ENCODE measurements around the gene RPP30.
"Not testable (repeated sequence)": the region's sequence is repeated elsewhere in the genome, so short reads cannot be mapped to it uniquely, and the experiment has no call there.

RPP30 gene

DNA sequence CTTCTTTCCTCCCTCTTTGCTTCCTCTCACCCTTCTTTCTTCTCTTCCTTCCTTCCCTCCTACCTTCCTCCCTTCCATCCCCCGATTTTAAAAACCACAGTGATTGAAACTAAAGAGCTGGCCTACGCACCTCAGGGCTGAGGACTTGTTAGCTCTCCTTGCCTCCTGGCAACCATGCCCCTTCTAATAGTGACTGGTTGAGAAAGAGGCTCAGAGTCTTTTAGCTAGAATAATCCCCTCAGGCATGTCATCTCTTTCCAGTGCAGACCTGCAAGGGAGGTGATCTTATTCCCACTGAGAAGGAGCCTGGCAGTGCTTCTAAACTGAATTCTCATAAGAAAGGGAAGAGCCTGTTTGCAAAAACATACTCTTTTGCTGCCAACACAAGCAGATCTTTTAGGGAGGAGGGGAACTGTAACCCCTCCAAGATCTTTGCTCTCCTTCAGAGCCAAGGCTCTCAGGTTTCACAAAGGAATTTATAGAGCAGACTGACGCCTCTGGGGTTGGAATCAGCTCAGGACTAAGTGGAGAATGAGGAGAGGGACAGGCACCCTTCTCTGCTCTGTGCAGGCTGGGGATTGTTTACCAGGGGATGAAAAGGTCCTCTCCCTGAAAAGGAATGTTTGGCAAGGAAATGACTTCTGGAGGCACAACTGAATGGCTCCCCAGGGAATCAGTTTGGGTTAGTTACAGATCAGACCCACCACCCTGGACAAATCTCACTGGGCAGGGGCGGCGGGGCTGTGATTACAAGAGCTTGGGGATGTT, 58.5 kb downstream of the RPP30 start:
- ATAC-seq (replicated peaks) (no peak), DNase-seq (no peak)
- no peaks in the 10 kb centered on the region for H3K4me1 Mint-ChIP-seq (ENCODE audit: low read depth in 2 of 2)
- H3K4me3 Mint-ChIP-seq, result no peak overlapping the region
- H3K27ac Mint-ChIP-seq, result no peak overlapping the region
- H3K27me3 Mint-ChIP-seq, result peaks cover 51 to 56% of the 10 kb centered on the region in 2 donors
- no peaks in the 10 kb centered on the region for H3K9me3 Mint-ChIP-seq
- H3K36me3 Mint-ChIP-seq (ENCODE audit: insufficient read depth), result no peaks in the 10 kb centered on the region

DNA sequence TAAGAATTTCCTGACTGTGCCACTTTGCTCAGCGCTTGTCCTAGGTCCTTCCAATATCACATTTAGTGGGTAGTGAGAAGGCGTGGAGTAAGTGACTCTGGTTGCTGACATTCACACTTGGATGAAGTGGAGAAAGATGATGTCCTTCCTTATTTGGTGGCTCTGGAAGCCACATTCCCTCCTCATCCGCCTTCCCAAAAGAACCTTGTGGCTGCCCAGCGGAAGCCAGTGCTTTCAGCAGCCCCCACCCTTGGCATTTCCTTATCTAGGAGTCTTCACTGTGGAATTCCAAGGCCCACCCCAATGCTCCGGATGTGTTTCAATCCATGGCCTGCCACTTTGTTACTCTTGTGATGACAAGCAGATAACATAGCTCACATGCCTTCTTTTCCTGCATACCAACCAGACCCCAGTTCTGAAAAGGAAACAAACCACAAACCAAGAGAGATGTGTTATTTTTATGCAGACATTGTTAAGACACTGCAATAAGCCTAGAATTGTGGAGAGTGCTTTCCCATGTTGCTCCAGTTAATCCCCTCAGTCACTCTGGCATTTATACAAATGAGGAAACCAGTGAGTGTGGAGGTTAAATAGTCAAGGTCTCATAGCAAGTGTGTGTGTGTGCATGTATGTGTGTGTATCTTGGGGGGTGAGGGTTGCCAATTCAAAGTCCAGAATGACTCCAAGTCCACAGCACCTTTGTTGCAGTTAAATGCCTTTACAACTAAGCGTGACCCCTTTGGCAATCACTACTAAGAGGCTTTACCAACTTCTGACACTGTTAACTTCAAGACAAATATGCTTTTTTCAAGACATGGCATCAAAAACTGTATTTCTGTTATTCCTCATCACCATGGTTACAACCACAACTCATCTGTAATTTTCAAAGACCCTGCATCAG, 59.4 kb downstream of the RPP30 start:
- Mint-ChIP-seq H3K4me1 (ENCODE audit: low read depth in 2 of 2) (no peaks in the 10 kb centered on the region), H3K36me3 (ENCODE audit: insufficient read depth) (no peaks in the 10 kb centered on the region), H3K27ac (no peak overlapping the region), H3K9me3 (no peaks in the 10 kb centered on the region), H3K4me3 (no peak overlapping the region), H3K27me3 (peaks cover 56% of the 10 kb centered on the region in 2 donors)
- DNase-seq, result no peak
- no peak for ATAC-seq (replicated peaks)

DNA sequence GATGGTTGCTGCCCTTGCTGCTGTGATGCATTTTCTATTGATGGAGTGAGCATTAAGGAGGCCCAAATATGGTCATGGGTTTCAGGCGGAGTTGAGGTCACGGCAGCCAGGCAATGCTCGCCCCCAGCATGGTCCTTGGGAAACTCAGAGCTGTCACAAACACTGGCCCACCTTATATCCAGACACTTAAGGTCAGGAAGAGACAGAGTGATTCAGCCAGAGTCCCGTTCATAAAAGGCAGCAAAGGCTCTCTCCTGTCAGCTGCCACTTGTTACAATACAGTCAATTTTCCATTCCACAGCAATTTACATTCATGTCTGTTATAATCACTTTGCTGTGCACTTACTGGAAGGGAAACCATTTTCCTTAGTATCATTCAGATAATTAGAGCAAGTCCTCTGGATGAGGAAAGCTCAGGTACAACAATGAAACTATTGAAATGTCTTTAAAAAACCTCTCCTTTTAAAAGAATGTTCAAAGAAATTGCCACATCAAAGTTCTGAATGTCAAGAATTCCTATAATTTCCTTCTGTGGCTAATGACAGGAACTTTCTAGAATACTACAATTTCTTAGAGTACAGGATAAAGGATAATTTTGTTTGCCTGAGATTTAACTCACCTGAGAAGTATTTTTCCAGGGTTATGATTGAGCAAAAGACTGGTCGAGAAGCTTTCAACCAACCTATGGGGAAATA, 64.0 kb downstream of the RPP30 start:
- ATAC-seq (replicated peaks), result no peak
- no peak overlapping the region for H3K27ac Mint-ChIP-seq
- H3K9me3 Mint-ChIP-seq, result no peaks in the 10 kb centered on the region
- H3K36me3 Mint-ChIP-seq (ENCODE audit: insufficient read depth), result no peaks in the 10 kb centered on the region
- H3K4me3 Mint-ChIP-seq, result no peak overlapping the region
- no peaks in the 10 kb centered on the region for H3K4me1 Mint-ChIP-seq (ENCODE audit: low read depth in 2 of 2)
- no peak for DNase-seq
- peaks cover 17 to 26% of the 10 kb centered on the region in 2 donors for H3K27me3 Mint-ChIP-seq

DNA sequence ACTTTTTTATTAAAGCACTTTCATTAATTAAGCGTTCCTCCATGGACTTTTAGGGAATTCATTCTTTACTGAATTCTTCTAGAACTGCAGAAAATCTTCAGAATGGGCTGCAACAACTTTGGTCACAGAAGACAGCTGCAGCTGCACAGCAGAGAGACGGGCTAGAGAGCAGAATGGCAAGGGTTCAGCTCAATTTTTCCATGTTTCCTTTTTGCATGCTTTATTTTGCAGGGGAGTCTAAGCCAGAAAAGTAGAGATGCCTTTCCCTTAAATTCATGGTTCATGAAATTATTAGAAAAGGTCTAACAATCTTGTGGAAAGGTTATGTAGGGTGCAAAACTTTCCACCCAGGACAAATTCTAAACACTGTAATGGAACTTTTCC, 64.5 kb downstream of the RPP30 start:
- H3K36me3 Mint-ChIP-seq (ENCODE audit: insufficient read depth), result no peaks in the 10 kb centered on the region
- H3K9me3 Mint-ChIP-seq, result no peaks in the 10 kb centered on the region
- peaks cover 12 to 22% of the 10 kb centered on the region in 2 donors for H3K27me3 Mint-ChIP-seq
- H3K4me3 Mint-ChIP-seq, result no peak overlapping the region
- ATAC-seq (replicated peaks) (no peak), DNase-seq (no peak)
- H3K4me1 Mint-ChIP-seq (ENCODE audit: low read depth in 2 of 2), result no peaks in the 10 kb centered on the region
- H3K27ac Mint-ChIP-seq, result no peak overlapping the region

DNA sequence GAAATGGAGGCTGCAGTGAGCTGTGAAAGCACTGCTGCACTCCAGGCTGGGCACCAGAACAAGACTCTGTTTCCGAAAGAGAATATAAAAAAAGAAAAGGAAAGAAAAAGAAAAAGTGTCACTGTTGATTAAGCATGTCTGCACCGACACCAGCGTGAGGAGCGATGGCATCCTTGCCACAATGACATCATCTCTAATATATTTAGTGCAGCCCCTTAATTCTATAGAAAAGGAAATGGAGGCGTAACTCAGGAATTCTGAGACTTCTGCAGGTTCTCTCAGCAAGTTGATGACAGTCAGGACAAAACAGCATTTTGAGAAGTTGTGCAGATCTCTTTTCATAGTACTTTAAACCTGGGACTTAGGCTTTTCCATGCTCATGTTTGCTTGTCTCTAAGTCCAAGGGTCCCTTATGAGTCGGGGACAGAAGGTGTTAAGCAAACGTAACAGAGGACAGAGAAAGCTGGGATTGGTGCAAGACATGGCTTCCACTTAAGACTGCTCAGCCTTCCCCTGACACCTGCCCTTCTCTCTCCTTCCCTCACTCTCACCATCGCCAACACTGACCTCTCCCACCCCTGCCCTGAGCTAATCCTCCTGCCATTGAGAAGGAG, 66.0 kb downstream of the RPP30 start:
- H3K9me3 Mint-ChIP-seq, result no peaks in the 10 kb centered on the region
- H3K36me3 Mint-ChIP-seq (ENCODE audit: insufficient read depth), result no peaks in the 10 kb centered on the region
- no peaks in the 10 kb centered on the region for H3K4me1 Mint-ChIP-seq (ENCODE audit: low read depth in 2 of 2)
- H3K27ac Mint-ChIP-seq, result no peak overlapping the region
- ATAC-seq (replicated peaks), result no peak
- H3K27me3 Mint-ChIP-seq, result peaks cover 2 to 11% of the 10 kb centered on the region in 2 donors
- no peak overlapping the region for H3K4me3 Mint-ChIP-seq
- no peak for DNase-seq

DNA sequence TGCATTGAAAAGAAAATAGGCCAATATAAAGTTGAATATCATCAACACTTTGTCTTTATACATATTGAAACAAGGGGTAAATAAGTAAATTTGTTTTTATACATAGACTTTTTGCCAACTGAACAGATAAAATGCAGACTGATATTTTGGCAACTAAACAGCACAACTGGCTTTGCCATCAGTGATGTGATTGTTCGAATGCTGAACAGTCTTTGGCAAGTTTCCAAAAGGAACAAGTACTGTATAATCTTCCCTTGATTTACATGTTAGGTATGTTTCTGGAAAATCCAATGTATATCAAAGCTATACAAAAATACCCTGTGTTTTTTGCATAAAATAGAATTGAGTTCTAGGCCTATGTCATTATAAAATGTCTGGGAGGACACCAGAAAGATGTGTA, 67.3 kb downstream of the RPP30 start:
- H3K27me3 Mint-ChIP-seq, result peaks cover 9 to 20% of the 10 kb centered on the region in 2 donors
- no peak overlapping the region for H3K4me3 Mint-ChIP-seq
- no peak for ATAC-seq (replicated peaks)
- H3K9me3 Mint-ChIP-seq, result no peaks in the 10 kb centered on the region
- no peak for DNase-seq
- H3K4me1 Mint-ChIP-seq (ENCODE audit: low read depth in 2 of 2), result no peaks in the 10 kb centered on the region
- H3K27ac Mint-ChIP-seq, result no peak overlapping the region
- H3K36me3 Mint-ChIP-seq (ENCODE audit: insufficient read depth), result no peaks in the 10 kb centered on the region

DNA sequence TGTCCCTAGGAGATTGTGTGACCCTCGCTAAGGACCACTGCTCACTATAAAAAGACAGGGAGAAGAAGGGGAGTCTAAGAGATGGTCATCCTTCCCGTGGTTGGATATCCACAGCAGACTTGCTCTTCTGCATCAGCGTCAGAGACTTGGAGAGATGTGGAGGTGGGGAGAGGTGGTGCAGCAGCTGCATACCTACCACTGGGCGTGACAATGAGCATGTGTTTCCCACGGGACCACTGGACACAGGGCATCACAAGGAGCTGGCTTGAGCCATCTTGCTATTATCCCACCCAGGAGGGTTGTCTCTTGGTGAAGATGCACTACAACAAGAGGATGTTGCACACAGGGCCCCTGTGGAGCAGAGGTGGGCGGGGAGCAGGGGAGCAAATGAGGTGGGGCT, 67.9 kb downstream of the RPP30 start:
- Mint-ChIP-seq H3K27me3 (peaks cover 9 to 26% of the 10 kb centered on the region in 2 donors), H3K36me3 (ENCODE audit: insufficient read depth) (no peaks in the 10 kb centered on the region), H3K9me3 (no peaks in the 10 kb centered on the region), H3K27ac (no peak overlapping the region), H3K4me1 (ENCODE audit: low read depth in 2 of 2) (no peaks in the 10 kb centered on the region), H3K4me3 (no peak overlapping the region)
- DNase-seq (no peak), ATAC-seq (replicated peaks) (no peak)

DNA sequence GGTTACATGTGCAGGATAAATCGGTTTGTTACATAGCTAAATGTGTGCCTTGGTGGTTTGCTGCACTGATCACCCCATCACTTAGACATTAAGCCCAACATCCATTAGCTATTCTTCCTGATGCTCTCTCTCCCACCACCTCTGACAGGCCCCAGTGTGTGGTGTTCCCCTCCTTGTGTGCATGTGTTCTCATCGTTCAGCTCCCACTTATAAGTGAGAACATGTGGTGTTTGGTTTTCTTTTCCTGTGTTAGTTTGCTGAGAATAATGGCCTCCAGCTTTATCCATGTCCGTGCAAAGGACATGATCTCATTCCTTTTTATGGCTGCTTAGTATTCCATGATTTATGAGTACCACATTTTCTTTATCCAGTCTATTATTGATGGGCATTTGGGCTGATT, 71.2 kb downstream of the RPP30 start:
- not testable (repeated sequence) for H3K27ac Mint-ChIP-seq; H3K9me3 Mint-ChIP-seq; H3K4me1 Mint-ChIP-seq (ENCODE audit: low read depth in 2 of 2); ATAC-seq (replicated peaks); H3K4me3 Mint-ChIP-seq; DNase-seq; H3K36me3 Mint-ChIP-seq (ENCODE audit: insufficient read depth)
- H3K27me3 Mint-ChIP-seq, result peaks cover 9 to 17% of the 10 kb centered on the region in 2 donors

DNA sequence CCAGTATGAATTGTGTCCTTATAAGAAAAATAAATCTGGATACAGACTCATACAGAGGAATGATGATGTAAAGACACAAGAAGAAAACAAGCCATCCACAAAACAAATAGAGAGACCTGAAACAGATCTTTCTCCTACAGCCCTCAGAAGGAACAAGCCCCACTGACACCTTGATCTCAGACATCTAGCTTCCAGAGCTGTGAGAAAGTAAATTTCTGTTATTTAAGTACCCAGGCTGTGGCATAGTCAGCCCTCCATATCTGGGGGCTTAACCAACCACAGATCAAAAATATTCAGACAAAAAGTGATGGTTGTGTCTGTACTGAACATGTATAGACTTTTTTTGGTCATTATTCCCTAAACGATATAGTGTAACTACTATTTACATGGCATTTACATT, 73.0 kb downstream of the RPP30 start:
- no peaks in the 10 kb centered on the region for H3K4me1 Mint-ChIP-seq (ENCODE audit: low read depth in 2 of 2)
- ATAC-seq (replicated peaks), result no peak
- no peaks in the 10 kb centered on the region for H3K36me3 Mint-ChIP-seq (ENCODE audit: insufficient read depth)
- H3K27ac Mint-ChIP-seq, result no peak overlapping the region
- H3K9me3 Mint-ChIP-seq, result no peaks in the 10 kb centered on the region
- H3K27me3 Mint-ChIP-seq, result peaks cover 9 to 17% of the 10 kb centered on the region in 2 donors
- no peak for DNase-seq
- H3K4me3 Mint-ChIP-seq, result no peak overlapping the region

DNA sequence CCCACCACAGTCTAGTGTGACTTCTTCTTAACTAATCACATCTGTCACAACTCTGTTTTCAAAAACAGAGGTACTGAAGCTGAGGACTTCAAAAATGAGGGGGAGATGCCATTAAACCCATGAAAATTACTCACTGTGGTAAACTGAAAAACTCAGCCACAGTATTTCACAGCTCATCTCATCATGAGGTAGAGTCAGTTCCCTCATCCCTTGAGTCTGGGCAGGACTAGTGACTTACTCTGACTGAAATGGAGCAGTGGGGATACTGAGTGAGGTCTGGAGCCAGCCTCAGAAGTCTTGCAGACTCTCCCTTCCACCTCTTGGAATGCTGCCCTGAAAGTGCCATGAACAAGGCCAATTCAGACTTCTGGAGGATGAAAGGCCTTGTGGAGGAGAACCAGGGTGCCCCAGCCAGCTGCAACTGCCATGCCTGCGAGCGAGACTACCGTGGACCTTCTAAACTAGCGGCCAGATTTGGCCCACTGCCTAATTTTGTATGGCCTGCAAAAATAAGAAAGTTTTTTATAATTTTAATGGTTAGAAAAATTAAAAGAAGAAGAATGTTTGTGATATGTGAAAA, 73.8 kb downstream of the RPP30 start:
- Mint-ChIP-seq H3K36me3 (ENCODE audit: insufficient read depth) (no peaks in the 10 kb centered on the region), H3K27me3 (peaks cover 9 to 17% of the 10 kb centered on the region in 2 donors), H3K4me3 (no peak overlapping the region), H3K4me1 (ENCODE audit: low read depth in 2 of 2) (no peaks in the 10 kb centered on the region), H3K9me3 (no peaks in the 10 kb centered on the region), H3K27ac (no peak overlapping the region)
- no peak for ATAC-seq (replicated peaks)
- no peak for DNase-seq

DNA sequence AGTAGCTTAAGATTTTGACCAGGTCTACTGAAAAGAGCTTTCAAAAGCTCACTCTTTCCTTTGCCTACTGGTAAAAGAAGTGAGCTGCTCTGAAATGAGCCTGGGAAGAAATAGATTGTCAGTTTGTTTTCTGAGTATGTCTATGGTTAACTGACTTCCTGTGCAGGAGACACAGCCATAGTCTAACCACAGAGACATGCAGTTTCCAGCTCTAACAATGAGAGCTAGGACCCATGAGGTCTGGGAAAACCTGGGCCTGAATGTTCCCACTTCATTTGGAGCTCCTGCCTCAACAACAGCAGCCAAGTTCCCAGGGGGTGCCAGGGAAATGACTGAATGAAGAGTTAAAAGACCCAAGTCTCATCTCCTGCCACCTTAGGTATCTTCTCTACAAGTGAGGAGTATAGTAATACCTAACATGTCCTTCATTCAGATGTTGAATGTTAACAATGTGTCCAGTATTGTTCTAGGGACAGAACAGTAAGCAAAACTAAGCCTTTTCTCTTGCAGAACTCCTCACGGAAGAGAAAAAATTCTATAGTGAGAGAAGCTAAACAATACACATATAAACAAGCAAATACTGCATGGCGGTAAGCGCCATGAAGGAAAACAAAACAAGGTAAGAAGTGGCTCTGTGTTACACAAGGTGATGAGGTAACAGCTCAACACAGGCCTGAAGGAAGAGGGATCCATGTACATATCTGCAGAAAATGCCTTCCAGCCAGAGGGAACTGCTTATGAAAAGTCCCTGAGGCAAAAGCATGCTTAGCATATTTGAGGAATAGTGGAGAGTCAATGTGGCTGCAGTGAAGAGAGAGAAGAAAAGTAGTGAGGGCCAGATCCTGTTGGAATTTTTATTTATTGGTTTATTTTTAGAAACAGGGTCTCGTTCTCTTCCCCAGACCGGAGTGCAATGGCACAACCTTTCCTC, 75.5 kb downstream of the RPP30 start:
- no peak for ATAC-seq (replicated peaks)
- Mint-ChIP-seq H3K36me3 (ENCODE audit: insufficient read depth) (no peaks in the 10 kb centered on the region), H3K9me3 (no peaks in the 10 kb centered on the region), H3K27ac (no peak overlapping the region), H3K4me3 (no peak overlapping the region), H3K4me1 (ENCODE audit: low read depth in 2 of 2) (no peaks in the 10 kb centered on the region), H3K27me3 (peaks cover 15 to 23% of the 10 kb centered on the region in 2 donors)
- no peak for DNase-seq
